Stimulated activated CD8-positive, alpha-beta memory T cell treated with anti-CD3 and anti-CD28 coated beads, Interleukin-12 subunit alpha, Interleukin-12 subunit beta, amount 100 ng/mL, for 24 hours (primary cell): ENCODE data around the gene KAZN.

Experiments used
- DNase-seq: peaks from one replicate; pipeline ENCODE4 v3.0.0-alpha.2; 2020; ENCODE audit errors: extremely low read depth

Gene KAZN

GRCh38 chr1:14887044-14887566 is 288.6 kb downstream of the KAZN start:
- no peak for DNase-seq

- DNase-seq = no peak
These were observed 289.4 kb downstream of the KAZN start for GRCh38 chr1:14887764-14888350.

GRCh38 chr1:14888374-14888773 is 289.9 kb downstream of the KAZN start:
- no peak for DNase-seq

GRCh38 chr1:14889825-14890440 is 291.4 kb downstream of the KAZN start:
- no peak for DNase-seq

GRCh38 chr1:14891991-14892390 is 293.5 kb downstream of the KAZN start:
- DNase-seq = no peak

- no peak for DNase-seq
These were observed 296.5 kb downstream of the KAZN start for GRCh38 chr1:14894811-14895560.

- no peak for DNase-seq
These were observed 297.2 kb downstream of the KAZN start for GRCh38 chr1:14895727-14896126.

- DNase-seq = no peak
These were observed 298.0 kb downstream of the KAZN start for GRCh38 chr1:14896381-14897079.

- no peak for DNase-seq
These were observed 298.6 kb downstream of the KAZN start for GRCh38 chr1:14897080-14897449.

GRCh38 chr1:14897547-14897946 is 299.1 kb downstream of the KAZN start:
- no peak for DNase-seq

GRCh38 chr1:14897997-14898645 is 299.6 kb downstream of the KAZN start:
- DNase-seq = no peak

GRCh38 chr1:14899686-14900085 is 301.2 kb downstream of the KAZN start:
- no peak for DNase-seq

GRCh38 chr1:14901371-14901954 is 303.0 kb downstream of the KAZN start:
- no peak for DNase-seq

- no peak for DNase-seq
These were observed 305.4 kb downstream of the KAZN start for GRCh38 chr1:14903922-14904321.

GRCh38 chr1:14906665-14907064 is 308.2 kb downstream of the KAZN start:
- no peak for DNase-seq

GRCh38 chr1:14907416-14907815 is 308.9 kb downstream of the KAZN start:
- no peak for DNase-seq

GRCh38 chr1:14909273-14909672 is 310.8 kb downstream of the KAZN start:
- DNase-seq = no peak

- DNase-seq = no peak
These were observed 311.5 kb downstream of the KAZN start for GRCh38 chr1:14909920-14910460.

- no peak for DNase-seq
These were observed 312.7 kb downstream of the KAZN start for GRCh38 chr1:14910984-14911721.

- no peak for DNase-seq
These were observed 314.5 kb downstream of the KAZN start for GRCh38 chr1:14912839-14913481.
